HEK293 (cell line): ENCODE results near the gene CDH5.

ENCODE experiments used
- CTCF ChIA-PET: fragments of 350-600 bp; formaldehyde crosslinking; extraction: SDS; loops from one replicate; lab custom pipeline; 2021; ENCODE audit warnings: antibody characterized with exemption; lab: Yijun Ruan, JAX
- POLR2A ChIA-PET: fragments of 300-600 bp; formaldehyde crosslinking; extraction: SDS; loops from one replicate; lab custom pipeline; 2020; ENCODE audit warnings: antibody characterized with exemption, inconsistent platforms; lab: Yijun Ruan, JAX
- H3K27ac ChIP-seq: fragments of 200-500 bp; sonication (Bioruptor generic); 2 replicates; pipeline ENCODE4 v1.5.1; 2014; ENCODE audit warnings: low read depth, low read length, control low read depth, inconsistent platforms; ENCODE audit errors: extremely low read depth
- H3K36me3 ChIP-seq, 2 experiments: fragments of 200-500 bp in 1 of 2; sonication (Bioruptor generic) in 1 of 2; 1 replicate in 1 of 2; 2 replicates in 1 of 2; pipeline ENCODE4 v1.5.1; 2014 to 2017; ENCODE audit warnings: inconsistent platforms in 2 of 2, low read length in 2 of 2; ENCODE audit not compliant: control insufficient read depth in 2 of 2, insufficient read depth in 1 of 2
- H3K4me1 ChIP-seq: fragments of 200-500 bp; sonication (Bioruptor generic); 2 replicates; pipeline ENCODE4 v1.5.1; 2014; ENCODE audit warnings: mild to moderate bottlenecking, low read length, inconsistent platforms; ENCODE audit not compliant: control insufficient read depth, insufficient read depth
- H3K4me3 ChIP-seq: 2 replicates; pipeline ENCODE4 v1.5.1; 2011; ENCODE audit warnings: low read depth, mild to moderate bottlenecking, control low read depth, low read length, moderate library complexity
- H3K9me3 ChIP-seq: fragments of 200-500 bp; sonication (Bioruptor generic); 2 replicates; pipeline ENCODE4 v1.5.1; 2014; ENCODE audit warnings: low read depth, low read length, inconsistent platforms; ENCODE audit not compliant: control insufficient read depth, insufficient read depth
- PATZ1 ChIP-seq: fragments of 450-650 bp; formaldehyde crosslinking; IDR thresholded peaks from 2 replicates; pipeline ENCODE4 v1.5.1; 2016; ENCODE audit warnings: missing biosample characterization, missing genetic modification characterization
- PRDM6 ChIP-seq: fragments of 450-650 bp; formaldehyde crosslinking; IDR thresholded peaks from 2 replicates; pipeline ENCODE4 v1.5.1; 2017; ENCODE audit warnings: missing biosample characterization, missing genetic modification characterization
- REPIN1 ChIP-seq: fragments of 450-650 bp; formaldehyde crosslinking; IDR thresholded peaks from 2 replicates; pipeline ENCODE4 v1.5.1; 2017; ENCODE audit warnings: missing biosample characterization, missing genetic modification characterization, low read depth
- SCRT1 ChIP-seq: fragments of 450-650 bp; formaldehyde crosslinking; IDR thresholded peaks from 2 replicates; pipeline ENCODE4 v1.5.1; 2016; ENCODE audit warnings: missing biosample characterization, missing genetic modification characterization, borderline replicate concordance
- SP3 ChIP-seq: fragments of 450-650 bp; formaldehyde crosslinking; IDR thresholded peaks from 2 replicates; pipeline ENCODE4 v1.5.1; 2016; ENCODE audit warnings: missing biosample characterization, missing genetic modification characterization
- ZBTB20 ChIP-seq: fragments of 450-650 bp; formaldehyde crosslinking; IDR thresholded peaks from 2 replicates; pipeline ENCODE4 v1.5.1; 2016; ENCODE audit warnings: missing biosample characterization, missing genetic modification characterization
- ZBTB48 ChIP-seq: fragments of 450-650 bp; formaldehyde crosslinking; IDR thresholded peaks from 2 replicates; pipeline ENCODE4 v1.5.1; 2016; ENCODE audit warnings: missing biosample characterization, missing genetic modification characterization
- ZBTB8A ChIP-seq: fragments of 450-650 bp; formaldehyde crosslinking; IDR thresholded peaks from 2 replicates; pipeline ENCODE4 v1.5.1; 2016; ENCODE audit warnings: missing biosample characterization, missing genetic modification characterization
- ZNF140 ChIP-seq: fragments of 450-650 bp; formaldehyde crosslinking; IDR thresholded peaks from 2 replicates; pipeline ENCODE4 v1.5.1; 2016; ENCODE audit warnings: missing biosample characterization, missing genetic modification characterization
- ZNF16 ChIP-seq: fragments of 450-650 bp; formaldehyde crosslinking; IDR thresholded peaks from 2 replicates; pipeline ENCODE4 v1.5.1; 2016; ENCODE audit warnings: low read depth, missing biosample characterization, missing genetic modification characterization
- ZNF433 ChIP-seq: fragments of 450-650 bp; formaldehyde crosslinking; IDR thresholded peaks from 2 replicates; pipeline ENCODE4 v1.5.1; 2016; ENCODE audit warnings: missing biosample characterization, missing genetic modification characterization, low read depth
- ZNF488 ChIP-seq: fragments of 450-650 bp; formaldehyde crosslinking; IDR thresholded peaks from 2 replicates; pipeline ENCODE4 v1.5.1; 2016; ENCODE audit warnings: missing biosample characterization, missing genetic modification characterization
- ZNF560 ChIP-seq: fragments of 450-650 bp; formaldehyde crosslinking; IDR thresholded peaks from 2 replicates; pipeline ENCODE4 v1.5.1; 2017; ENCODE audit warnings: missing biosample characterization, missing genetic modification characterization, borderline replicate concordance
- ZNF561 ChIP-seq: fragments of 450-650 bp; IDR thresholded peaks from 2 replicates; pipeline ENCODE4 v1.5.1; 2018; ENCODE audit warnings: missing biosample characterization, missing genetic modification characterization, borderline replicate concordance
- ZNF664 ChIP-seq: fragments of 450-650 bp; formaldehyde crosslinking; IDR thresholded peaks from 2 replicates; pipeline ENCODE4 v1.5.1; 2016; ENCODE audit warnings: missing biosample characterization, missing genetic modification characterization
- ZNF785 ChIP-seq: fragments of 450-650 bp; formaldehyde crosslinking; IDR thresholded peaks from 2 replicates; pipeline ENCODE4 v1.5.1; 2016; ENCODE audit warnings: missing biosample characterization, missing genetic modification characterization
- TF ChIP-seq, protein P1 (sequence below): fragments of 450-650 bp; formaldehyde crosslinking; IDR thresholded peaks from 2 replicates; pipeline ENCODE4 v1.5.1; 2016; ENCODE audit warnings: missing biosample characterization, missing genetic modification characterization
- TF ChIP-seq, protein P2 (sequence below): fragments of 450-650 bp; formaldehyde crosslinking; conservative IDR thresholded peaks from 2 replicates; pipeline ENCODE4 v1.5.1; 2016; ENCODE audit warnings: low read depth, missing biosample characterization, missing genetic modification characterization
- TF ChIP-seq, protein P3 (sequence below): fragments of 450-650 bp; formaldehyde crosslinking; IDR thresholded peaks from 2 replicates; pipeline ENCODE4 v1.5.1; 2016; ENCODE audit warnings: missing biosample characterization, missing genetic modification characterization
- TF ChIP-seq, protein P4 (sequence below): fragments of 450-650 bp; formaldehyde crosslinking; IDR thresholded peaks from 2 replicates; pipeline ENCODE4 v1.5.1; 2017; ENCODE audit warnings: missing biosample characterization, mild to moderate bottlenecking, missing genetic modification characterization, moderate library complexity

Gene CDH5

GRCh38 chr16:66399031-66399430 lies 32.5 kb downstream of the CDH5 start:
- Histone ChIP-seq H3K4me1 (peaks cover 7% of the 10 kb centered on the region; the same call in 1 of the 2 replicates), H3K9me3 (no peaks in the 10 kb centered on the region), H3K27ac (no peak overlapping the region), H3K4me3 (no peak overlapping the region), H3K36me3 (no peaks in the 10 kb centered on the region)
- ChIA-PET CTCF (interaction anchor here (1.4 to 1.8 kb wide), 2 partner anchors 10 to 42 kb away, joined by 3 to 6 read pairs; no protein-coding TSS in a partner anchor), POLR2A (no interaction called here)
- TF ChIP-seq, protein P1, sequence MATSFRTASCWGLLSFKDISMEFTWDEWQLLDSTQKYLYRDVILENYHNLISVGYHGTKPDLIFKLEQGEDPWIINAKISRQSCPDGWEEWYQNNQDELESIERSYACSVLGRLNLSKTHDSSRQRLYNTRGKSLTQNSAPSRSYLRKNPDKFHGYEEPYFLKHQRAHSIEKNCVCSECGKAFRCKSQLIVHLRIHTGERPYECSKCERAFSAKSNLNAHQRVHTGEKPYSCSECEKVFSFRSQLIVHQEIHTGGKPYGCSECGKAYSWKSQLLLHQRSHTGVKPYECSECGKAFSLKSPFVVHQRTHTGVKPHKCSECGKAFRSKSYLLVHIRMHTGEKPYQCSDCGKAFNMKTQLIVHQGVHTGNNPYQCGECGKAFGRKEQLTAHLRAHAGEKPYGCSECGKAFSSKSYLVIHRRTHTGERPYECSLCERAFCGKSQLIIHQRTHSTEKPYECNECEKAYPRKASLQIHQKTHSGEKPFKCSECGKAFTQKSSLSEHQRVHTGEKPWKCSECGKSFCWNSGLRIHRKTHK: no peak
- TF ChIP-seq ZNF561 (tag by site-specific recombination) (no peak), SP3 (tag by site-specific recombination) (no peak), ZNF433 (tag by site-specific recombination) (no peak), SCRT1 (no peak), PRDM6 (tag by site-specific recombination) (no peak), ZNF488 (tag by site-specific recombination) (no peak), REPIN1 (no peak), ZBTB48 (tag by site-specific recombination) (no peak), ZBTB20 (tag by site-specific recombination) (no peak), ZNF140 (tag by site-specific recombination) (no peak), ZBTB8A (tag by site-specific recombination) (no peak), ZNF560 (tag by site-specific recombination) (no peak), ZNF664 (no peak), ZNF785 (tag by site-specific recombination) (no peak), PATZ1 (tag by site-specific recombination) (no peak), ZNF16 (tag by site-specific recombination) (no peak)
- TF ChIP-seq, protein P2, sequence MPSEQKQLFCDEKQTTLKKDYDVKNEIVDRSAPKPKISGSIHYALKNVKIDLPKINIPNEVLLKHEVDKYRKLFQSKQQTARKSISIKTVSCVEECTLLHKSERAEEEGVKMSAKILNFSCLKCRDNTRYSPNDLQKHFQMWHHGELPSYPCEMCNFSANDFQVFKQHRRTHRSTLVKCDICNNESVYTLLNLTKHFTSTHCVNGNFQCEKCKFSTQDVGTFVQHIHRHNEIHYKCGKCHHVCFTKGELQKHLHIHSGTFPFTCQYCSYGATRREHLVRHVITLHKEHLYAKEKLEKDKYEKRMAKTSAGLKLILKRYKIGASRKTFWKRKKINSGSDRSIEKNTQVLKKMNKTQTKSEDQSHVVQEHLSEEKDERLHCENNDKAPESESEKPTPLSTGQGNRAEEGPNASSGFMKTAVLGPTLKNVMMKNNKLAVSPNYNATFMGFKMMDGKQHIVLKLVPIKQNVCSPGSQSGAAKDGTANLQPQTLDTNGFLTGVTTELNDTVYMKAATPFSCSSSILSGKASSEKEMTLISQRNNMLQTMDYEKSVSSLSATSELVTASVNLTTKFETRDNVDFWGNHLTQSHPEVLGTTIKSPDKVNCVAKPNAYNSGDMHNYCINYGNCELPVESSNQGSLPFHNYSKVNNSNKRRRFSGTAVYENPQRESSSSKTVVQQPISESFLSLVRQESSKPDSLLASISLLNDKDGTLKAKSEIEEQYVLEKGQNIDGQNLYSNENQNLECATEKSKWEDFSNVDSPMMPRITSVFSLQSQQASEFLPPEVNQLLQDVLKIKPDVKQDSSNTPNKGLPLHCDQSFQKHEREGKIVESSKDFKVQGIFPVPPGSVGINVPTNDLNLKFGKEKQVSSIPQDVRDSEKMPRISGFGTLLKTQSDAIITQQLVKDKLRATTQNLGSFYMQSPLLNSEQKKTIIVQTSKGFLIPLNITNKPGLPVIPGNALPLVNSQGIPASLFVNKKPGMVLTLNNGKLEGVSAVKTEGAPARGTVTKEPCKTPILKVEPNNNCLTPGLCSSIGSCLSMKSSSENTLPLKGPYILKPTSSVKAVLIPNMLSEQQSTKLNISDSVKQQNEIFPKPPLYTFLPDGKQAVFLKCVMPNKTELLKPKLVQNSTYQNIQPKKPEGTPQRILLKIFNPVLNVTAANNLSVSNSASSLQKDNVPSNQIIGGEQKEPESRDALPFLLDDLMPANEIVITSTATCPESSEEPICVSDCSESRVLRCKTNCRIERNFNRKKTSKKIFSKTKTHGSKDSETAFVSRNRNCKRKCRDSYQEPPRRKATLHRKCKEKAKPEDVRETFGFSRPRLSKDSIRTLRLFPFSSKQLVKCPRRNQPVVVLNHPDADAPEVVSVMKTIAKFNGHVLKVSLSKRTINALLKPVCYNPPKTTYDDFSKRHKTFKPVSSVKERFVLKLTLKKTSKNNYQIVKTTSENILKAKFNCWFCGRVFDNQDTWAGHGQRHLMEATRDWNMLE (tag by site-specific recombination): no peak
- TF ChIP-seq, protein P3, sequence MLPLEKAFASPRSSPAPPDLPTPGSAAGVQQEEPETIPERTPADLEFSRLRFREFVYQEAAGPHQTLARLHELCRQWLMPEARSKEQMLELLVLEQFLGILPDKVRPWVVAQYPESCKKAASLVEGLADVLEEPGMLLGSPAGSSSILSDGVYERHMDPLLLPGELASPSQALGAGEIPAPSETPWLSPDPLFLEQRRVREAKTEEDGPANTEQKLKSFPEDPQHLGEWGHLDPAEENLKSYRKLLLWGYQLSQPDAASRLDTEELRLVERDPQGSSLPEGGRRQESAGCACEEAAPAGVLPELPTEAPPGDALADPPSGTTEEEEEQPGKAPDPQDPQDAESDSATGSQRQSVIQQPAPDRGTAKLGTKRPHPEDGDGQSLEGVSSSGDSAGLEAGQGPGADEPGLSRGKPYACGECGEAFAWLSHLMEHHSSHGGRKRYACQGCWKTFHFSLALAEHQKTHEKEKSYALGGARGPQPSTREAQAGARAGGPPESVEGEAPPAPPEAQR: no peak
- TF ChIP-seq, protein P4, sequence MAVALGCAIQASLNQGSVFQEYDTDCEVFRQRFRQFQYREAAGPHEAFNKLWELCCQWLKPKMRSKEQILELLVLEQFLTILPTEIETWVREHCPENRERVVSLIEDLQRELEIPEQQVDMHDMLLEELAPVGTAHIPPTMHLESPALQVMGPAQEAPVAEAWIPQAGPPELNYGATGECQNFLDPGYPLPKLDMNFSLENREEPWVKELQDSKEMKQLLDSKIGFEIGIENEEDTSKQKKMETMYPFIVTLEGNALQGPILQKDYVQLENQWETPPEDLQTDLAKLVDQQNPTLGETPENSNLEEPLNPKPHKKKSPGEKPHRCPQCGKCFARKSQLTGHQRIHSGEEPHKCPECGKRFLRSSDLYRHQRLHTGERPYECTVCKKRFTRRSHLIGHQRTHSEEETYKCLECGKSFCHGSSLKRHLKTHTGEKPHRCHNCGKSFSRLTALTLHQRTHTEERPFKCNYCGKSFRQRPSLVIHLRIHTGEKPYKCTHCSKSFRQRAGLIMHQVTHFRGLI (tag by site-specific recombination): no peak
